MM.1S (cell line): Measurements from ENCODE around the gene ALDH2.

Experiments
- DNase-seq: peaks from one replicate; pipeline ENCODE4 v3.0.0-alpha.2; 2015
- H2AFZ ChIP-seq: fragments of 300-600 bp; sonication (generic); 2 replicates; pipeline ENCODE4 v1.6.0; 2016; ENCODE audit warnings: antibody characterized with exemption, low read length
- H3F3A ChIP-seq: fragments of 300-600 bp; sonication (generic); 2 replicates; pipeline ENCODE4 v1.6.1; 2016; ENCODE audit warnings: mild to moderate bottlenecking, antibody characterized with exemption, low read length, moderate library complexity, mixed read lengths; ENCODE audit not compliant: insufficient read depth
- H3K27ac ChIP-seq: fragments of 300-600 bp; sonication (generic); 2 replicates; pipeline ENCODE4 v1.5.1; 2016; ENCODE audit warnings: mild to moderate bottlenecking, low read length
- H3K27me3 ChIP-seq: fragments of 300-600 bp; sonication (generic); replicated peaks from 2 replicates; pipeline ENCODE4 v1.6.0; 2016; ENCODE audit warnings: low read length; ENCODE audit not compliant: insufficient read depth
- H3K36me3 ChIP-seq: fragments of 300-600 bp; sonication (generic); replicated peaks from 2 replicates; pipeline ENCODE4 v1.6.1; 2016; ENCODE audit warnings: mild to moderate bottlenecking, low read length, mixed read lengths; ENCODE audit not compliant: insufficient read depth
- H3K4me1 ChIP-seq: fragments of 300-600 bp; sonication (generic); 2 replicates; pipeline ENCODE4 v1.6.1; 2016; ENCODE audit warnings: low read length, mixed read lengths
- H3K4me2 ChIP-seq: fragments of 300-600 bp; sonication (generic); 2 replicates; pipeline ENCODE4 v1.6.0; 2016; ENCODE audit warnings: low read depth, low read length
- H3K4me3 ChIP-seq: fragments of 300-600 bp; sonication (generic); 2 replicates; pipeline ENCODE4 v1.5.1; 2016; ENCODE audit warnings: low read length, mixed read lengths
- H3K79me2 ChIP-seq: fragments of 300-600 bp; sonication (generic); 2 replicates; pipeline ENCODE4 v1.6.1; 2016; ENCODE audit warnings: mixed run types, low read length, mixed read lengths
- H3K9ac ChIP-seq: fragments of 300-600 bp; sonication (generic); 2 replicates; pipeline ENCODE4 v1.6.1; 2016; ENCODE audit warnings: low read length, mixed read lengths
- H3K9me2 ChIP-seq: fragments of 300-600 bp; sonication (generic); replicated peaks from 2 replicates; pipeline ENCODE4 v1.6.1; 2016; ENCODE audit warnings: mild to moderate bottlenecking, low read length, mixed read lengths; ENCODE audit not compliant: insufficient read depth
- H3K9me3 ChIP-seq: fragments of 300-600 bp; sonication (generic); replicated peaks from 2 replicates; pipeline ENCODE4 v1.6.1; 2016; ENCODE audit warnings: mild to moderate bottlenecking, low read length, mixed read lengths; ENCODE audit not compliant: insufficient read depth
- H4K20me1 ChIP-seq: fragments of 300-600 bp; sonication (generic); 2 replicates; pipeline ENCODE4 v1.6.1; 2016; ENCODE audit warnings: mild to moderate bottlenecking, low read length, moderate library complexity, mixed read lengths; ENCODE audit not compliant: insufficient read depth
- CTCF ChIP-seq: fragments of 300-600 bp; sonication (generic); IDR thresholded peaks from 2 replicates; pipeline ENCODE4 v1.5.1; 2016; ENCODE audit warnings: antibody characterized with exemption, low read length, mixed read lengths
- EZH2 ChIP-seq: fragments of 300-600 bp; sonication (generic); optimal IDR thresholded peaks from 2 replicates; pipeline ENCODE3; 2017; ENCODE audit warnings: low read depth, mild to moderate bottlenecking, antibody characterized with exemption, low read length, mixed read lengths
- EZH2phosphoT487 ChIP-seq: fragments of 300-600 bp; sonication (generic); IDR thresholded peaks from 2 replicates; pipeline ENCODE4 v1.6.1; 2018; ENCODE audit warnings: antibody characterized with exemption, low read length

The ALDH2 gene

DNA sequence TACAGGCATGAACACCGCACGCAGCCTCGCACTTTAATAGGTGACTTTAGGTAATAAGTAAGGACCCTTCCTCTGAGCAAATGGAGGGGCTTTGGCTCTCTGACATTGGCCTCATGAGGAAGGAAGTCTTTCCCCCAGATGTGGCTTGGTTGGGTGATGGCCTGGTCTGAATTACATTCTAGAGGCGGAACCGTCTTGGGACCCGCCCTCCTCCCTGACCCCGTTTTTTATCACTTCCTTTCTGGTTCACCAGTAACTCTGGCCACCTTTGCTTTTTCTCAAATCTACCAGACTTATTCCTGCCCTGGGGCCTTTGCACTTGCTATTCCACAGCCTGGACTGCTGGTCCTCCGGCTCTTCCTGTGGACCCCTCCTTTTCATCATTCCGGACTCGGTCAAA is 13.4 kb downstream of the ALDH2 start:
- no peak for DNase-seq
- Histone ChIP-seq H3K79me2 (no peaks in the 10 kb centered on the region), H3K27me3 (no peaks in the 10 kb centered on the region), H3F3A (no peaks in the 10 kb centered on the region), H3K9me3 (no peaks in the 10 kb centered on the region), H3K9me2 (no peaks in the 10 kb centered on the region), H3K4me3 (no peak overlapping the region), H3K9ac (no peak overlapping the region), H3K36me3 (no peaks in the 10 kb centered on the region), H4K20me1 (no peaks in the 10 kb centered on the region), H3K4me2 (no peak overlapping the region), H2AFZ (no peak overlapping the region), H3K4me1 (no peaks in the 10 kb centered on the region), H3K27ac (no peak overlapping the region)
- TF ChIP-seq EZH2phosphoT487, result no peak
- no peak for TF ChIP-seq EZH2
- no peak for TF ChIP-seq CTCF

- no peaks in the 10 kb centered on the region for H3K9me3 ChIP-seq
- no peak overlapping the region for H3K4me3 ChIP-seq
- no peak overlapping the region for H3K27ac ChIP-seq
- H3K4me2 ChIP-seq, result no peak overlapping the region
- no peaks in the 10 kb centered on the region for H3K9me2 ChIP-seq
- DNase-seq, result no peak
- H3F3A ChIP-seq, result no peaks in the 10 kb centered on the region
- H3K27me3 ChIP-seq, result no peaks in the 10 kb centered on the region
- H3K79me2 ChIP-seq, result no peaks in the 10 kb centered on the region
- TF ChIP-seq EZH2phosphoT487, result no peak
- no peak for TF ChIP-seq EZH2
- TF ChIP-seq CTCF, result no peak
- H3K9ac ChIP-seq, result no peak overlapping the region
- H3K36me3 ChIP-seq, result no peaks in the 10 kb centered on the region
- H2AFZ ChIP-seq, result no peak overlapping the region
- no peaks in the 10 kb centered on the region for H4K20me1 ChIP-seq
- no peaks in the 10 kb centered on the region for H3K4me1 ChIP-seq
Measured at GRCh38 chr12:111780615-111781014, 13.9 kb downstream of the ALDH2 start.

- Histone ChIP-seq H3K9ac (no peak overlapping the region), H3K27ac (no peak overlapping the region), H3K9me2 (no peaks in the 10 kb centered on the region), H3K9me3 (no peaks in the 10 kb centered on the region), H2AFZ (no peak overlapping the region), H4K20me1 (no peaks in the 10 kb centered on the region), H3K4me2 (no peak overlapping the region), H3F3A (no peaks in the 10 kb centered on the region), H3K4me1 (no peaks in the 10 kb centered on the region), H3K36me3 (no peaks in the 10 kb centered on the region), H3K79me2 (no peaks in the 10 kb centered on the region), H3K4me3 (no peak overlapping the region), H3K27me3 (no peaks in the 10 kb centered on the region)
- DNase-seq, result no peak
- TF ChIP-seq CTCF, result no peak
- TF ChIP-seq EZH2phosphoT487, result no peak
- TF ChIP-seq EZH2, result no peak
Measured at GRCh38 chr12:111781085-111781658, 14.4 kb downstream of the ALDH2 start.
